B cell (primary cell): ENCODE results near the gene TRIM47. TPM values are rescaled to one million over a fixed set of nuclear protein-coding genes. Genes with fewer than 3 reads are reported as not detected.

ENCODE experiments used
- ATAC-seq: fragments of 200-7000 bp; cut with Tn5 transposase; one replicate; pipeline ENCODE4 v1.10.0; 2021; ENCODE audit warnings: low read depth, mild to moderate bottlenecking, moderate number of reproducible peaks, moderate library complexity
- CTCF ChIA-PET: fragments of 350-600 bp; sonication (Branson Sonifier 250); formaldehyde crosslinking; loops from one replicate; lab custom pipeline; 2021; ENCODE audit warnings: antibody characterized with exemption, inconsistent platforms; lab: Charles Lee
- POLR2A ChIA-PET: fragments of 350-600 bp; sonication (Branson Sonifier 250); formaldehyde crosslinking; loops from one replicate; lab custom pipeline; 2021; ENCODE audit warnings: antibody characterized with exemption; lab: Charles Lee
- DNase-seq: peaks from one replicate; pipeline ENCODE4 v3.0.0; 2013
- H2AFZ ChIP-seq: 2 replicates; pipeline ENCODE4 v1.6.1; 2012; ENCODE audit warnings: mild to moderate bottlenecking, low read depth, low read length; ENCODE audit not compliant: insufficient read depth, poor library complexity, severe bottlenecking
- H3K27ac ChIP-seq, 2 donors: 1 replicate in 1 of 2; 2 replicates in 1 of 2; pipeline ENCODE4 v1.5.1; 2012 to 2013; ENCODE audit warnings: low read length in 2 of 2, mild to moderate bottlenecking in 2 of 2, moderate library complexity in 1 of 2
- H3K27me3 ChIP-seq, 4 experiments: fragments of 200-600 bp in 1 of 4; sonication (generic) in 1 of 4; replicated peaks in 1 of 4; 1 replicate in 2 of 4; 2 replicates in 2 of 4; pipeline versions ENCODE4 v1.6.1 to v1.7.0; 2013 to 2016; ENCODE audit warnings: low read length in 3 of 4, mild to moderate bottlenecking in 2 of 4, mixed read lengths in 1 of 4, moderate library complexity in 1 of 4; ENCODE audit not compliant: insufficient read depth in 4 of 4, control insufficient read depth in 3 of 4; ENCODE audit errors: control extremely low read depth in 1 of 4
- H3K36me3 ChIP-seq, 2 experiments: replicated peaks in 1 of 2; 1 replicate in 1 of 2; 2 replicates in 1 of 2; pipeline versions ENCODE4 v1.6.1 to v1.7.1; 2013; ENCODE audit warnings: low read length in 1 of 2; ENCODE audit not compliant: insufficient read depth in 2 of 2, control insufficient read depth in 1 of 2; ENCODE audit errors: control extremely low read depth in 1 of 2, extremely low read depth in 1 of 2
- H3K4me1 ChIP-seq, 2 donors: fragments of 200-600 bp in 1 of 2; sonication (generic) in 1 of 2; 1 replicate in 1 of 2; 2 replicates in 1 of 2; pipeline versions ENCODE4 v1.5.1 to v1.6.1; 2013 to 2017; ENCODE audit warnings: low read length in 2 of 2; ENCODE audit not compliant: control insufficient read depth in 2 of 2, insufficient read depth in 2 of 2
- H3K4me2 ChIP-seq: replicated peaks from 2 replicates; pipeline ENCODE3; 2012; ENCODE audit warnings: mild to moderate bottlenecking, low read depth, low read length; ENCODE audit not compliant: poor library complexity, severe bottlenecking
- H3K4me3 ChIP-seq, 5 experiments: fragments of 200-600 bp in 1 of 5; sonication (generic) in 1 of 5; 1 replicate in 3 of 5; 2 replicates in 2 of 5; pipeline versions ENCODE4 v1.5.1 to v1.7.0; 2011 to 2016; ENCODE audit warnings: low read length in 4 of 5, mild to moderate bottlenecking in 4 of 5, low read depth in 2 of 5, control low read depth in 1 of 5, moderate library complexity in 1 of 5; ENCODE audit not compliant: insufficient read depth in 1 of 5; ENCODE audit errors: control extremely low read depth in 1 of 5, extremely low read depth in 1 of 5
- H3K79me2 ChIP-seq: fragments of 200-600 bp; sonication (generic); one replicate; pipeline ENCODE4 v1.6.0; 2016; ENCODE audit warnings: low read length; ENCODE audit not compliant: control insufficient read depth, insufficient read depth
- H3K9ac ChIP-seq: fragments of 200-600 bp; sonication (generic); 2 replicates; pipeline ENCODE4 v1.6.1; 2017; ENCODE audit warnings: mild to moderate bottlenecking, low read length, moderate library complexity
- H3K9me3 ChIP-seq, 3 donors: one replicate each; pipeline versions ENCODE4 v1.6.1 to v1.7.1; 2013; ENCODE audit warnings: low read length in 2 of 3; ENCODE audit not compliant: control insufficient read depth in 2 of 3, insufficient read depth in 1 of 3; ENCODE audit errors: control extremely low read depth in 1 of 3
- H4K20me1 ChIP-seq: 2 replicates; pipeline ENCODE4 v1.6.0; 2012; ENCODE audit warnings: mild to moderate bottlenecking, low read length; ENCODE audit not compliant: insufficient read depth, control insufficient read depth, poor library complexity, severe bottlenecking
- H3K27ac Mint-ChIP-seq: one replicate; pipeline ENCODE4 v1.8.0; 2021; ENCODE audit warnings: mixed read lengths
- H3K27me3 Mint-ChIP-seq: one replicate; pipeline ENCODE4 v1.8.0; 2021; ENCODE audit warnings: mixed read lengths
- H3K4me1 Mint-ChIP-seq: one replicate; pipeline ENCODE4 v1.8.0; 2021; ENCODE audit warnings: mixed read lengths
- H3K4me3 Mint-ChIP-seq: one replicate; pipeline ENCODE4 v1.8.0; 2021; ENCODE audit warnings: mixed read lengths
- H3K9me3 Mint-ChIP-seq: one replicate; pipeline ENCODE4 v1.8.0; 2022; ENCODE audit warnings: mixed read lengths; ENCODE audit not compliant: insufficient read depth
- CTCF ChIP-seq: fragments of 200-600 bp; IDR thresholded peaks from one replicate; pipeline ENCODE4 v1.8.0; 2022; ENCODE audit warnings: antibody characterized with exemption, mild to moderate bottlenecking
- EZH2 ChIP-seq: IDR thresholded peaks from 2 replicates; pipeline ENCODE4 v1.6.1; 2012; ENCODE audit warnings: borderline replicate concordance, low read depth, mild to moderate bottlenecking, moderate library complexity, low read length; ENCODE audit not compliant: insufficient read depth, poor library complexity, severe bottlenecking
- WGBS: methylation state at CpG from one replicate; pipeline ENCODE4 v1.1.5; 2013; ENCODE audit warnings: missing lambda C conversion rate; ENCODE audit not compliant: insufficient coverage; 5-methylcytosine and 5-hydroxymethylcytosine counted together
- intact Hi-C: fragments of 100-400 bp; cut with micrococcal nuclease; formaldehyde crosslinking; loops from one replicate; pipeline ENCODE4 v1.10.0; 2022
- polyA plus RNA-seq: library from polyadenylated mRNA; depleted of rRNA; stranded (reverse); fragments of >200 nt; gene quantifications from 2 replicates; pipeline ENCODE4 v1.2.3, GENCODE V29; 2012
- total RNA-seq, 2 donors: library from RNA; stranded (reverse); fragments of 120-200 nt in 1 of 2; gene quantifications; 1 replicate in 1 of 2; 2 replicates in 1 of 2; pipeline versions ENCODE4 v1.2.3 to v1.2.4, GENCODE V29; 2013 to 2022

Gene TRIM47
- total and polyA plus RNA-seq, 2 donors (not counting 1 experiment from before 2014, with no cell fraction given), result 6.4 to 8.3 TPM

DNA sequence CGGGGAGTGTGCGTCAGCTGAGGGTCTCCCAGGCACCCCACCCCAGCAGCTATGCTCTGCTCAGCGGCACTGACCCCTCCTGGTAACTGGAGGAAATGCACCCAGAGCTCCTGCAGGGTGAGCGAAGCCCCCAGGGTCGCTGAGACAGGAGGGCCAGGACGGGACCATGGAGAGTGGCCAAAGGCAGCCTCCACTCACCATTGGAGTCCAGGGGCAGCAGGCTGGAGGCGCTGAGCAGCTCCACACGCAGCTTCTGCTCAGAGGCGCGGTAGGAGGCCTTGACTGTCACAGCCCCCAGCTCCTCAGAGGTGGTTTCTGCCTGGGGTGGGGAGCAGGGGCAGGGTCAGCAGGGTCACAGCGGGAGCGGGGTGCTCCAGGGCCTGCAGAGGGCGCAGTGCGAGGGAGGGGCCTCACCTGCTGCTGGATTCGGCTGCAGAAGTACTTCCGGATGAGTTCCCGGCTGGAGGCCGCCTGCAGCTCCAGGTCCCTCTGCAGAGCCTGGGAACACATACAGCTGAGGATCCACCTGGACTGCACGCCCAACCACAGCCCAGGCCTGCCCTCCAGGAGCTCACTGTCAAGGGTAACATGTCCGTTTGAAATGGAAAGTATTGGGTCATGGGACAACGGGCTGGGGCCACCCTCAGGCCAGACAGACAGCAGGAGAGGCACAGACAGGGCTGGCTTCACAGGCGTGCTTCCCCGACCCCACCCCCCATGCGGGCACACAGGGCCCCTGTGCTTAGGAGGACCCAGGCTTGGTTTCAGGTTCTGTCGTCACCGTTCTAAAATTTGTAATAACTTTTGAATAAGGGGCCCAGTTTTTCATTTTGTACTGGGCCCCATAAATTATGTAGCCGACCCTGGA lies 48.0 kb downstream of the TRIM47 start:
- Histone ChIP-seq H2AFZ (no peak overlapping the region), H4K20me1 (no peaks in the 10 kb centered on the region), H3K4me2 (no peak overlapping the region), H3K27me3 (no peaks in the 10 kb centered on the region), H3K9ac (no peak overlapping the region), H3K27ac (no peak overlapping the region), H3K9me3 (no peaks in the 10 kb centered on the region), H3K36me3 (peaks cover 0 to 48% of the 10 kb centered on the region in 2 experiments), H3K4me3 (no peak overlapping the region), H3K4me1 (peaks cover 12 to 21% of the 10 kb centered on the region in 2 donors), H3K79me2 (no peaks in the 10 kb centered on the region)
- WGBS, result 94% methylated on average over 23 of the region's 27 CpGs
- ATAC-seq (peak; percentile 22), DNase-seq (peak; percentile 55)
- intact Hi-C loops, result no loop called here
- H3K27ac Mint-ChIP-seq, result no peak overlapping the region
- H3K4me3 Mint-ChIP-seq, result no peak overlapping the region
- no peaks in the 10 kb centered on the region for H3K9me3 Mint-ChIP-seq
- ChIA-PET POLR2A (interaction anchor here (0.6 to 2.5 kb wide), 5 partner anchors 11 to 61 kb away, joined by 4 to 9 read pairs (median 4); partner anchors contain the start of gene WBP2), CTCF (interaction anchor here (0.7 to 6.8 kb wide), 24 partner anchors 9 to 176 kb away, joined by 3 to 83 read pairs (median 4); partner anchors contain the start of genes GALK1, TRIM47, TRIM65 and WBP2)
- TF ChIP-seq CTCF (peak; percentile 76), EZH2 (no peak)
- H3K27me3 Mint-ChIP-seq, result no peaks in the 10 kb centered on the region
- peaks cover 27% of the 10 kb centered on the region for H3K4me1 Mint-ChIP-seq

DNA sequence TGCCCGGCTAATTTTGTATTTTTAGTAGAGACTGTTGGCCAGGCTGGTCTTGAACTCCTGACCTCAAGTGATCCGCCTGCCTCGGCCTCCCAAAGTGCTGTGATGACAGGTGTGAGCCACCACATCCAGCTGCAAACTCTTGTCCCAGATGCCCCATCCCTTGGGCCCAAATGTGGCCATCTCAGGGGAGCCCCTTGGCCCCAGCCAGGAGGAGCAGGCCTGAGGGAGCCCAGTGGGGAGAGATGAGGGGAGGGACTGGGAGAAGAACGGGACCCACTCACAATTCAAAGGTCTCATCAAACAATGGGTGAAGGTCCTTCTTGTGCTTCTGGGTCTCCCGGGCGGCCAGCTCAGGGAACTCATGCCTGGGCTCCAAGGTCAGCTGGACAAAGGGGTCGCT lies 48.6 kb downstream of the TRIM47 start:
- no peak overlapping the region for H3K4me3 ChIP-seq
- intact Hi-C loops, result no loop called here
- ATAC-seq, result no peak

More for the DNA sequence above, 48.6 kb downstream of the TRIM47 start:
- Mint-ChIP-seq H3K4me3 (no peak overlapping the region), H3K9me3 (no peaks in the 10 kb centered on the region), H3K27ac (no peak overlapping the region), H3K27me3 (no peaks in the 10 kb centered on the region), H3K4me1 (peaks cover 27% of the 10 kb centered on the region)
- Histone ChIP-seq H3K27me3 (no peaks in the 10 kb centered on the region), H3K4me2 (no peak overlapping the region), H3K9ac (no peak overlapping the region), H3K36me3 (peaks cover 0 to 43% of the 10 kb centered on the region in 2 experiments), H2AFZ (no peak overlapping the region), H4K20me1 (no peaks in the 10 kb centered on the region), H3K27ac (no peak overlapping the region), H3K9me3 (no peaks in the 10 kb centered on the region), H3K79me2 (no peaks in the 10 kb centered on the region), H3K4me1 (peaks cover 12 to 21% of the 10 kb centered on the region in 2 donors)
- no peak for TF ChIP-seq EZH2
- TF ChIP-seq CTCF, result no peak
- POLR2A ChIA-PET, result interaction anchor here (0.6 to 2.5 kb wide), 5 partner anchors 11 to 60 kb away, joined by 4 to 9 read pairs (median 4); partner anchors contain the start of gene WBP2
- no peak for DNase-seq
- WGBS, result 100% methylated on average over 3 of the region's 7 CpGs
- CTCF ChIA-PET, result interaction anchor here (0.6 to 6.8 kb wide), 24 partner anchors 9 to 176 kb away, joined by 3 to 83 read pairs (median 4); partner anchors contain the start of genes GALK1, TRIM47, TRIM65 and WBP2
